CD8-positive, alpha-beta memory T cell (primary cell): Measurements from ENCODE around the gene CATSPERZ. TPM values are rescaled to one million over a fixed set of nuclear protein-coding genes. Genes with fewer than 3 reads are reported as not detected.

Source experiments
- CTCF ChIA-PET: fragments of 350-600 bp; sonication (Branson Sonifier 250); formaldehyde crosslinking; loops from one replicate; lab custom pipeline; 2021; ENCODE audit warnings: antibody characterized with exemption; lab: Charles Lee
- POLR2A ChIA-PET: fragments of 350-600 bp; sonication (Branson Sonifier 250); formaldehyde crosslinking; loops from one replicate; lab custom pipeline; 2021; ENCODE audit warnings: antibody characterized with exemption; lab: Charles Lee
- DNase-seq, 5 donors: peaks; one replicate each; pipeline versions ENCODE4 v3.0.0 to v3.0.0-alpha.2; 2020 to 2022; ENCODE audit warnings: mixed read lengths in 1 of 5
- H3K27ac ChIP-seq: one replicate; pipeline ENCODE4 v1.7.0; 2013; ENCODE audit warnings: low read depth, mild to moderate bottlenecking, low read length, moderate library complexity
- H3K27me3 ChIP-seq: 2 replicates; pipeline ENCODE4 v1.7.0; 2013; ENCODE audit warnings: low read length, mild to moderate bottlenecking; ENCODE audit not compliant: insufficient read depth, poor library complexity, severe bottlenecking
- H3K36me3 ChIP-seq: 2 replicates; pipeline ENCODE4 v1.7.0; 2013; ENCODE audit warnings: mild to moderate bottlenecking, low read length, moderate library complexity; ENCODE audit not compliant: insufficient read depth
- H3K4me1 ChIP-seq: 2 replicates; pipeline ENCODE4 v1.7.0; 2013; ENCODE audit warnings: mild to moderate bottlenecking, low read length, moderate library complexity; ENCODE audit not compliant: insufficient read depth
- H3K4me3 ChIP-seq: 2 replicates; pipeline ENCODE4 v1.7.0; 2013; ENCODE audit warnings: mild to moderate bottlenecking, low read length
- H3K9me3 ChIP-seq: 2 replicates; pipeline ENCODE4 v1.7.0; 2013; ENCODE audit warnings: mild to moderate bottlenecking, low read length
- H3K27ac Mint-ChIP-seq, 8 donors: one replicate each; pipeline ENCODE4 v1.8.0; 2020 to 2021; ENCODE audit warnings: mixed read lengths in 8 of 8, mild to moderate bottlenecking in 6 of 8, inconsistent platforms in 3 of 8, moderate library complexity in 3 of 8
- H3K27me3 Mint-ChIP-seq, 2 donors: one replicate each; pipeline ENCODE4 v1.8.0; 2020 to 2021; ENCODE audit warnings: mixed read lengths in 2 of 2, mild to moderate bottlenecking in 1 of 2, moderate library complexity in 1 of 2
- H3K36me3 Mint-ChIP-seq, 3 donors: one replicate each; pipeline ENCODE4 v1.8.0; 2020 to 2021; ENCODE audit warnings: mixed read lengths in 3 of 3, inconsistent platforms in 1 of 3, mild to moderate bottlenecking in 1 of 3
- H3K4me1 Mint-ChIP-seq, 3 donors: one replicate each; pipeline ENCODE4 v1.8.0; 2020 to 2021; ENCODE audit warnings: mixed read lengths in 3 of 3, inconsistent platforms in 1 of 3, mild to moderate bottlenecking in 1 of 3
- H3K4me3 Mint-ChIP-seq, 7 donors: one replicate each; pipeline ENCODE4 v1.8.0; 2020 to 2021; ENCODE audit warnings: mixed read lengths in 7 of 7, mild to moderate bottlenecking in 6 of 7, moderate library complexity in 4 of 7, inconsistent platforms in 2 of 7
- H3K9me3 Mint-ChIP-seq, 5 donors: one replicate each; pipeline ENCODE4 v1.8.0; 2020 to 2022; ENCODE audit warnings: mixed read lengths in 5 of 5, mild to moderate bottlenecking in 3 of 5, moderate library complexity in 2 of 5, inconsistent platforms in 1 of 5
- polyA plus RNA-seq: library from polyadenylated mRNA; unstranded; fragments of 300-500 nt; fragmentation: Illumina TruSeq; gene quantifications from one replicate; pipeline ENCODE4 v1.2.3, GENCODE V29; 2021
- total RNA-seq, 2 experiments: library from RNA; stranded (reverse); gene quantifications; one replicate each; pipeline ENCODE4 v1.2.3, GENCODE V29; 2021

The CATSPERZ gene
- total RNA-seq: not detected
- not detected for polyA plus RNA-seq

GRCh38 chr11:64299847-64300648 lies at the start of gene CATSPERZ:
Gene CATSPERZ (plus strand): TSS chr11:64300358. CDS start chr11:64300411, 53 bp downstream.
- Mint-ChIP-seq H3K9me3 (no peaks in the 10 kb centered on the region), H3K27ac (peak within 1 kb of the TSS in 7 of 8 donors; percentile 34 to 94 (median 83)), H3K36me3 (peaks cover 0 to 4% (median 0%) of the 10 kb centered on the region in 3 donors), H3K27me3 (peaks cover 53 to 60% of the 10 kb centered on the region in 2 donors), H3K4me1 (peaks cover 21 to 40% (median 22%) of the 10 kb centered on the region in 3 donors), H3K4me3 (peak within 1 kb of the TSS; percentile 75 to 86 (median 78))
- DNase-seq: peak in 2 of 5 donors; percentile 24 to 26
- Histone ChIP-seq H3K9me3 (no peaks in the 10 kb centered on the region), H3K4me1 (peaks cover 22% of the 10 kb centered on the region), H3K27me3 (peaks cover 61% of the 10 kb centered on the region), H3K4me3 (peak within 1 kb of the TSS; percentile 38), H3K36me3 (no peaks in the 10 kb centered on the region), H3K27ac (no peak within 1 kb of the TSS)
- POLR2A ChIA-PET: interaction anchor here (0.5 to 1.9 kb wide), 7 partner anchors 15 to 93 kb away, joined by 3 to 8 read pairs (median 5); partner anchors contain the start of genes BAD, FKBP2 and TRMT112
- CTCF ChIA-PET: interaction anchor here (0.8 to 5.8 kb wide), 29 partner anchors 7 to 299 kb away, joined by 3 to 281 read pairs (median 8); partner anchors contain the start of genes BAD, FERMT3, FKBP2 and GPR137

GRCh38 chr11:64250415-64251015 lies 49.6 kb upstream of the CATSPERZ start:
- Histone ChIP-seq H3K27ac (no peak overlapping the region), H3K4me3 (peak overlapping the region; percentile 23), H3K27me3 (no peaks in the 10 kb centered on the region), H3K4me1 (peaks cover 31% of the 10 kb centered on the region), H3K36me3 (no peaks in the 10 kb centered on the region), H3K9me3 (no peaks in the 10 kb centered on the region)
- peaks cover 0 to 6% (median 0%) of the 10 kb centered on the region in 3 donors for H3K36me3 Mint-ChIP-seq
- POLR2A ChIA-PET: interaction anchor here (0.6 to 2.3 kb wide), 6 partner anchors 8 to 58 kb away, joined by 3 to 7 read pairs (median 4); partner anchors contain the start of genes FERMT3 and FKBP2
- CTCF ChIA-PET: interaction anchor here (0.9 to 13.4 kb wide), 16 partner anchors 9 to 67 kb away, joined by 3 to 124 read pairs (median 6); partner anchors contain the start of genes CATSPERZ, DNAJC4, ESRRA and FERMT3
- H3K4me3 Mint-ChIP-seq: peak overlapping the region; percentile 43 to 88 (median 85)
- H3K27me3 Mint-ChIP-seq: no peaks in the 10 kb centered on the region
- peak overlapping the region in 2 of 8 donors; percentile 65 to 81 for H3K27ac Mint-ChIP-seq
- H3K9me3 Mint-ChIP-seq: no peaks in the 10 kb centered on the region
- H3K4me1 Mint-ChIP-seq: peaks cover 15 to 44% (median 21%) of the 10 kb centered on the region in 3 donors
- DNase-seq: no peak

GRCh38 chr11:64251016-64251752 lies 49.0 kb upstream of the CATSPERZ start, which contains the start of gene PLCB3:
Gene PLCB3 (plus strand): TSS chr11:64251530. CDS start chr11:64251650, 120 bp downstream.
- ChIA-PET CTCF (interaction anchor here (0.8 to 13.4 kb wide), 19 partner anchors 8 to 91 kb away, joined by 3 to 124 read pairs (median 6); partner anchors contain the start of genes CATSPERZ, DNAJC4, ESRRA and FERMT3), POLR2A (interaction anchor here (0.5 to 2.3 kb wide), 6 partner anchors 9 to 57 kb away, joined by 3 to 9 read pairs (median 3); partner anchors contain the start of gene FERMT3)
- H3K4me3 ChIP-seq: peak within 1 kb of the TSS; percentile 66
- H3K36me3 Mint-ChIP-seq: peaks cover 0 to 10% (median 0%) of the 10 kb centered on the region in 3 donors
- peak within 1 kb of the TSS; percentile 65 for H3K27ac ChIP-seq
- H3K4me1 ChIP-seq: peaks cover 26% of the 10 kb centered on the region
- peak within 1 kb of the TSS; percentile 84 to 96 (median 88) for H3K4me3 Mint-ChIP-seq
- peaks cover 12 to 37% (median 15%) of the 10 kb centered on the region in 3 donors for H3K4me1 Mint-ChIP-seq
- no peaks in the 10 kb centered on the region for H3K27me3 ChIP-seq
- no peaks in the 10 kb centered on the region for H3K27me3 Mint-ChIP-seq
- H3K27ac Mint-ChIP-seq: peak within 1 kb of the TSS in 5 of 8 donors; percentile 65 to 84 (median 82)
- H3K36me3 ChIP-seq: no peaks in the 10 kb centered on the region
- peak; percentile 50 to 79 (median 61) for DNase-seq
- H3K9me3 ChIP-seq: no peaks in the 10 kb centered on the region
- no peaks in the 10 kb centered on the region for H3K9me3 Mint-ChIP-seq

- Histone ChIP-seq H3K4me3 (peak overlapping the region; percentile 66), H3K4me1 (peaks cover 26% of the 10 kb centered on the region), H3K27ac (peak overlapping the region; percentile 65), H3K36me3 (no peaks in the 10 kb centered on the region), H3K27me3 (no peaks in the 10 kb centered on the region), H3K9me3 (no peaks in the 10 kb centered on the region)
- no peak for DNase-seq
- Mint-ChIP-seq H3K4me1 (peaks cover 12 to 36% (median 14%) of the 10 kb centered on the region in 3 donors), H3K27me3 (no peaks in the 10 kb centered on the region), H3K9me3 (no peaks in the 10 kb centered on the region), H3K36me3 (peaks cover 0 to 11% (median 0%) of the 10 kb centered on the region in 3 donors), H3K27ac (peak overlapping the region in 5 of 8 donors; percentile 54 to 81 (median 67)), H3K4me3 (peak overlapping the region; percentile 61 to 95 (median 84))
- POLR2A ChIA-PET: interaction anchor here (0.5 to 2.3 kb wide), 5 partner anchors 9 to 50 kb away, joined by 3 to 9 read pairs (median 7); partner anchors contain the start of gene FERMT3
- CTCF ChIA-PET: interaction anchor here (0.8 to 13.4 kb wide), 11 partner anchors 9 to 90 kb away, joined by 3 to 124 read pairs (median 7); partner anchors contain the start of genes CATSPERZ, ESRRA, FERMT3 and FKBP2
Observed at GRCh38 chr11:64251753-64252002, 48.5 kb upstream of the CATSPERZ start.

GRCh38 chr11:64252003-64252872 lies 47.9 kb upstream of the CATSPERZ start:
- POLR2A ChIA-PET: interaction anchor here (1.0 to 2.1 kb wide), 4 partner anchors 10 to 49 kb away, joined by 3 to 9 read pairs (median 6); partner anchors contain the start of gene FERMT3
- H3K36me3 Mint-ChIP-seq: peaks cover 0 to 12% (median 0%) of the 10 kb centered on the region in 3 donors
- Histone ChIP-seq H3K27ac (peak overlapping the region; percentile 65), H3K4me3 (peak overlapping the region; percentile 66), H3K36me3 (no peaks in the 10 kb centered on the region), H3K27me3 (no peaks in the 10 kb centered on the region), H3K4me1 (peaks cover 26% of the 10 kb centered on the region), H3K9me3 (no peaks in the 10 kb centered on the region)
- DNase-seq: no peak
- H3K27ac Mint-ChIP-seq: peak overlapping the region in 5 of 8 donors; percentile 54 to 81 (median 67)
- no peaks in the 10 kb centered on the region for H3K27me3 Mint-ChIP-seq
- H3K9me3 Mint-ChIP-seq: no peaks in the 10 kb centered on the region
- peaks cover 11 to 31% (median 14%) of the 10 kb centered on the region in 3 donors for H3K4me1 Mint-ChIP-seq
- CTCF ChIA-PET: interaction anchor here (0.8 to 13.4 kb wide), 8 partner anchors 9 to 90 kb away, joined by 3 to 124 read pairs (median 12); partner anchors contain the start of genes CATSPERZ, ESRRA, FERMT3 and FKBP2
- H3K4me3 Mint-ChIP-seq: peak overlapping the region; percentile 61 to 95 (median 84)

- H3K27me3 Mint-ChIP-seq: no peaks in the 10 kb centered on the region
- peaks cover 10 to 28% (median 11%) of the 10 kb centered on the region in 3 donors for H3K4me1 Mint-ChIP-seq
- H3K9me3 ChIP-seq: no peaks in the 10 kb centered on the region
- no peak overlapping the region for H3K4me3 ChIP-seq
- ChIA-PET POLR2A (interaction anchor here (1.0 to 2.1 kb wide), 2 partner anchors 16 to 47 kb away, joined by 4 to 9 read pairs; partner anchors contain the start of gene FERMT3), CTCF (interaction anchor here (1.3 to 13.4 kb wide), 5 partner anchors 17 to 65 kb away, joined by 3 to 124 read pairs (median 9); partner anchors contain the start of genes CATSPERZ, ESRRA, FERMT3 and PRDX5)
- no peak overlapping the region for H3K27ac ChIP-seq
- no peaks in the 10 kb centered on the region for H3K36me3 ChIP-seq
- H3K27ac Mint-ChIP-seq: peak overlapping the region in 1 of 8 donors; percentile 41
- H3K36me3 Mint-ChIP-seq: peaks cover 0 to 17% (median 0%) of the 10 kb centered on the region in 3 donors
- peaks cover 26% of the 10 kb centered on the region for H3K4me1 ChIP-seq
- H3K4me3 Mint-ChIP-seq: peak overlapping the region in 5 of 7 donors; percentile 8 to 68 (median 41)
- H3K27me3 ChIP-seq: no peaks in the 10 kb centered on the region
- no peaks in the 10 kb centered on the region for H3K9me3 Mint-ChIP-seq
- DNase-seq: no peak
Observed at GRCh38 chr11:64253043-64253442, 47.1 kb upstream of the CATSPERZ start.
